Head of caudate nucleus (tissue), 42 donors: ENCODE data around the gene TENM4.
A peak's percentile ranks its signal among the peaks of the same experiment; 100 is the strongest.

Experiments used
- DNase-seq, 42 donors: peaks; one replicate each; pipeline versions ENCODE4 v3.0.0 to v3.0.0-alpha.2; 2020 to 2021; ENCODE audit warnings: mixed read lengths in 7 of 42
- intact Hi-C: fragments of 100-400 bp; cut with DNase I; formaldehyde crosslinking; loops from one replicate; pipeline ENCODE4 v1.15.0; 2022

TENM4 gene

DNA sequence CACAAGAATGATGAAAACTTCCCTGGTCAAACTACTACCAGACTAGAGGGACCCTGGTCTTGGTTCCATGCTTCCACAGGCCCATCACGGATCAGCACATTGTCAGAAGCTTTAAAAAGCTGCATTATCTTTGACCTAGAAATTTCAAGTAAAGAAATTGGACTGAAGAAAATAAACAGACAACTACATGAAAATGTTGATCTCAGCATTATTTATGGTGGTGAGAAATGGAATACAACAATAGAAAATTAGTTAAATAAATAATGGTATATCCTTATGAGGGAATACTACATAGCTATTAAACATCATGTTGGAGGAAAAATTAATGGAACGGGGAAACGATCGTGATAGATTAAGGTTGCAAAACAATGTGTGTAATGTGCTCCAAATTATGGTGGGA, 13.7 kb downstream of the TENM4 start:
- DNase-seq, result no peak
- intact Hi-C loops, result no loop called here

DNA sequence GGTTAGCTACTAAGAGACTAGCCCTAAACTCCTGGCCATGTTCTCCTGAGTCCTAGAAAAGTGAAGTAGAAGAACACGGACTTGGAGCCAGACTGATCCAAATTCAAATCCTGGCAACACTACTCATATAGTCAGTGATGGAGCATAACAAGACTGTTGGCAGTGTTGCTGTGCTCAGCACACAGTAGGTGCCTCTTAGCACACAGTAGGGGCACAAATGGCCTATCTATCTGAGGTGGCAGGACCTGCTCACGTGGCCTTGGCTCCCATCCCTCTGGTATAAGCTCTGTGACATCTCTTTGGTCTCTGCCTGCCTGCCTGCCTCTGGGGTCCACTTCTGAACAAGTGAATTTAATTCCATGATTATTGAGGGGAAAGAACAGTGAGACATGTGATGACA, 15.4 kb downstream of the TENM4 start:
- DNase-seq, result no peak
- intact Hi-C loops, result no loop called here

DNA sequence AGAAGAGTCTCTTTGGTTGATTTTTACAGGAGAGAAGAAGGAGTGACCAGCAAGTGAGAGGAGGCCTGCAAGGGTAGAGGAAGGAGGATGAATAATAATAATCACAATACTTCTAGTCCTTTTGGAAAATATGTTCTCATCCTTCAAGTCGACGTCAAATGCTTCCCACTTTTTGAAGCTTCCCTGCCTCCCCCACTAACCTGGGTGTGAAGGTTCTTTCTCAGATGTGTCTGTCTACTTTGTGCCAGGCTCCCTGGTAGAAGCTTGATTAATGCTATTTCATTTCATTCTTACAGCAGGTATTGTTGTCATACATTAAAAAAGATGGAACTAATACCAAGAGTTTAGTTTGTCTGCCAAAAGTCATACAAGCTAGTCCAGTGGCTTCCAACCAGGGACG, 17.1 kb downstream of the TENM4 start:
- peak in 20 of 42 donors; percentile 8 to 80 (median 50) for DNase-seq
- intact Hi-C loops, result no loop called here

DNA sequence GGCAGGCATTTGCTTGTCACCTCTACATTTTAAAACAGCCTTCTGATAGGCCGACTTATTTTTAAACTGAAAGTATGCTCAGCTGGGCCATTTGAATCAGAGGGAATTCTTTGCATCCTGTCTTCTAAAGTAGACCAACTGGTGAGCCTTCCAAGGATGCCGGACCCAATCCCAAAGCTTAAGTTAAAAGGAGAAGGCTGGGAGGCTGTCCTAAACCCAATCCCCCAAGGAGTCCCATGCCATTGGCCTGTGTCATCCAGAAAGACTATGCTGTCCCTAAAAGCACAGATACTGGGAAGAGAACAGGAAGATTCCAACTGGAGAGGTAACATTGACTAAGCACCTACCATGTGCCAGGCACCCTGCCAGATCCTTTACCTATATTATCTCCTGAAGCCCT, 18.0 kb downstream of the TENM4 start:
- intact Hi-C loops, result no loop called here
- DNase-seq, result no peak

DNA sequence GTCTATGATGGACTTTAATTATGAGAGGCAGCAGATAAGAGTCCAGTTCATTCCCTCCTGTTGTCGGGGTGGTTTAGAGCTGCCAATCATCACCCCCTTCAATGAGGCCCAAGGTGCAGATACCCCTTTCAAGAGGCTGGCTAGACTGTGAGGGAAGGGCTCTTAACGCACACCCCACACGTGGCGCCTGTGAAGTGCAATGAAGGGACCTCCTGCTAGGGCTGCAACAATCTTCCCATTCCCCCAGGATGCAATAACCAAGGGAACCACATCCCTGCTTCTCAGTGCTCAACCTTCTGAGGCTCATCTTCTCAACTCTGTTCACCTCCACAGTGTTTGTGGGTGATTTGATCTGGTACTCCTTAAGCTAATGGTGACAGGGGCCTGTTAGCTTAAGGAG, 19.0 kb downstream of the TENM4 start:
- intact Hi-C loops, result no loop called here
- DNase-seq, result no peak

DNA sequence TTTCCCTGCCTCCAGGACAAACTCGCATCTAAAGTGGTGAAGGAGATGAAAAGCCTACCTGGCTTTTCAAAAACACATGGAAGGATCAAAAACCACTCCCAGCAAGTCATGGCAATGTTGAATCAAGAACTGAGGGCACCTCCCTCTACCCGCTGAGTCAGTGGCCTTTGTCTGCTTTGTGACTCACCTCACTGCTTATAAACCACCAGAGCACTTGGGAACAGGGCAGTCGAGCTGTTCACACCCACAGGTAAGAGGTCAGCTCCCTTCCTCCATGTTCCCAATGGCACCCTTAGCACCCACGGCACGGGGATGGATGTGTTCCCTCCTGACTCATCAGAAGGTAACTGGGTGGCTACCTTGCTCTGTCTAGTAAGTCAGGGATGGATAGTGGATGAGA, 21.7 kb downstream of the TENM4 start:
- peak in 12 of 42 donors; percentile 9 to 62 (median 39) for DNase-seq
- intact Hi-C loops, result no loop called here

DNA sequence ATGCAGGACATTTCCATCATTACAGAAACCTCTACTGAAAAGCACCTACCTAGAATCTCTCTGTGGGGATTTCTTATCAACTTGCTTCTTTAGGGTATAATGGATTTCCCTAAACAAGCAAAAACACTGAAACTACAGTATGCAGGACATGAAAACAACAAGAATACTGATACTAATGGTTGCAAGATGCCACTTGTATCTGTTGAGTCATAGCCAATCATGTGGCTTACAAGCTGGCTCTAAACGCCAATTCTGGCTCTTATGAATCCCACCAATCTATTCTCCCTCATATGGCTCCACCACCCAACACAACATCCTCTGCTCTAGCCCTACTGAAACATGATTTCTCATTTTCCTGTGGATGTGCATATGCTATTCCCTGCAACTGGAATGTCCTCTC, 22.6 kb downstream of the TENM4 start:
- no peak for DNase-seq
- intact Hi-C loops, result no loop called here

DNA sequence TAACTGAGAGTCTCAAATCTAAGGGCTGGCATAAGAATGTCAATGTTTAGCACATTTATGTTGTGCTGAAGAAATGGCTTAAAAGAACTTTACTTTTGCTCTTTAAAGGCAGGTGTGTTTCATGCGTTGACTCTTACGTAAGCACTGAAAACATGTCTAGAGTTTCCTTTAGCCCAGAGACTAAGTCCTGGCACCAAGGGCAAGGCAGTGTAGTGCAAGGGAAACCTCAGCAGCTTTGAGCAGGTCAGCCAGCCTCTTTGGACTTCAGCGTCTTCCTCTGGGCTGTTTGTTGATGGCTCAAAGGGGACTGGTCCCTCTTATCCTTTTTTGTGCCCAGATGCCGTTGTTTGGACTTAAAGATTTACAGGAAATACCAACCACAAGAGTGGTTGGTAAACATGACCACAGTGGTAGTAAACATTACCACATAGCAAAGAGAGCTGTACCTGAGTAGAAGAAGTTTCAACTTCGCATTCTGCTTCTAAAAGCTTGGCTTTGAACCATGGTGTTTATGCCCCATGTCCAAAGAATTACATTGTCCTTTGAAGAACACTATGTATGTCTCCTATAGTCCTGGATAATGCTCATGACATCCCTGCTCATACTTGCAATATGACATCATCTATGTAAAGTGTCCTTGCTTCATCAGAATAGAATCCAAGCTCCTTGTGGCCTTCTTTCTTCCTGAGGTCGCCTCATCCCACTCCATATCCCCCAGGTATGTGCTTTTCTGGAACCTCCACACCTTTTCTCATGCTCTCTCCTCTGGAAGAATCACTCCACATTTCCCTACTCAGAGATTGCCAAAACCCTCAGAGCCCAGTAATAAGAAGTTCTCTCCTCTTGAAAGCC, 23.5 kb downstream of the TENM4 start:
- DNase-seq, result no peak
- intact Hi-C loops, result no loop called here

DNA sequence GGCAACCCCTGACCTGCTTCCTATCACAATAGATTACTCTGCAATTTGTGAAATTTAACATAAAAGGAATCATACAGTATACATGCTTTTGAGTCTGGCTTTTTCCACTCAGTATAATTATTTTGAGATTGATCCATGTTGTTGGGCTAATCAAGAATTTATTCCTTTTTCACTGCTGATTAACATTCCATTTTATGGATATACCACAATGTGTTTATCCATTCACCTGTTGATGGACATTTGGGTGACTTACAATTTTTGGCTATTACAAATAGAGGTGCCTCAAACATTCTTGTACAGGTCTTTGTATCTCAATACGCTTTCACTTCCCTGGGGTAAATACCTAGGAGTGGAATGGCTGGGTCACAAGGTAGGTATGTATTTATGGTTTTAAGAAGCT, 24.9 kb downstream of the TENM4 start:
- intact Hi-C loops, result no loop called here
- no peak for DNase-seq

DNA sequence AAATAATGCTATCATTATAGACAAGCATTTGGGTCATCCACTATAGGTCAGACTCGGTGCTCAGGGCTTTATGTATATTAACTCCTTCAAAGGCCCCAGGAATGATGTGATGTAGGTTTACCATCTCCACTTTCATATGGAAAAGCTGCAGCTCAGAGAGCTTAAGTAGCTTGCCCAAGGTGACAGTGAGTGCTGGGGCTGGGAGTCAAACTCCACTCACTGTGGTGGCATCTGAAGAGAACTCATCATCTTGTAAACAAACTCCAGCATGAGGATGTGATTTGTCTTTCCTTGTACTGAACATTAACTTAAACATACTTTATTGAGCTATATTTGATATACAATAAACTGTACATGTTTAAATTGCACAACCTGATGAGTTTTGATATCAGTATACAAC, 25.4 kb downstream of the TENM4 start:
- no peak for DNase-seq
- intact Hi-C loops, result no loop called here

DNA sequence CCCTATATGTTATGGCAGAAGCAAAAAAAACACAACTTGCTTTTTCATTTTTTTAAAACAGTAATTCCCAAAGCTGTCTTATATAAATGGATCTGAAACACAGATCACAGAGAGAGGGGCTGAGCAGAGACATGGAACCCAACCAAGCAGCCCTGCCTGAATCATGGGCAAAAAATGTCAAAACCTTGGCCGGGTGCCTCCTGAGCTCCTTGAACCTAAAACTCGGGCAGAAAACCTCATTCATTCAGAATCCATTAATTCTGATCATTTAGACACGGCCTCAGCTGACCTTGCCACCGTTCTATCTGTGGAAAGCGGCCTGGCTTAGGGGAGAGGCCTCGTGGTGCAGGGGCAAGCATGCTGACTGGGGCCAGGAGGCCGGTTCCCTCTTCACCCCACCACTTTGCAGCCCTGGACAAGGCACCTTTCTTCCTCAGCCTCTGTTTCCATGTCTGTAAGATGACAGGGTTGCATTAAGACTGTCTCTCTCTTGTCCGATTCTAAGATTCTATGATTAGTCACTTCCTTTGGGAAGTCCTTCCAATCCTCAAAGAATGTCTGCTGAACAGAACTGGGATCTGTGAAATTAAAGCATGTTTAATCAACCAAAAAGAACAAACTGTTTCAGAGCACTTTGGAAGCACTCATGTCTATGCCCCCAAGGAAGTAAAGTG, 26.0 kb downstream of the TENM4 start:
- intact Hi-C loops, result no loop called here

DNA sequence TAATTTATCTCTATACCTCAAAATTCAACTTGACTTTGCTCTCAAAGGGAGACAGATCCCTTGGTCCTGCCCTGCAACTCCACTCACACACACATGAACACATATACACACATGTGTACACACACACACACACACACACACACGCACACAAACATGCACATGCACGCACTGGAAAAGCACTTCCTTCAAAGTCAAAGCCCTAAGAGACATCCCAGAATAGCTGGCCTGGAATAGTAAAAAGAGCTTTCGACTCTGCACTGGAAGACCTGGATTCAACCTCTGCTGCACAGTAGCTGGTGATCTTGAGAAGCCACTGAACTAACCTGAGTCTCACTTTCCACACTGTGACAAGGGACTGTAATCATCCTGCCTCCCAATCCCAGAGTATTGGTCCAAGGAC, 26.8 kb downstream of the TENM4 start:
- intact Hi-C loops, result no loop called here
- DNase-seq, result no peak

More for the DNA sequence above, 26.0 kb downstream of the TENM4 start:
- DNase-seq, result peak in 6 of 42 donors; percentile 19 to 60 (median 30)

DNA sequence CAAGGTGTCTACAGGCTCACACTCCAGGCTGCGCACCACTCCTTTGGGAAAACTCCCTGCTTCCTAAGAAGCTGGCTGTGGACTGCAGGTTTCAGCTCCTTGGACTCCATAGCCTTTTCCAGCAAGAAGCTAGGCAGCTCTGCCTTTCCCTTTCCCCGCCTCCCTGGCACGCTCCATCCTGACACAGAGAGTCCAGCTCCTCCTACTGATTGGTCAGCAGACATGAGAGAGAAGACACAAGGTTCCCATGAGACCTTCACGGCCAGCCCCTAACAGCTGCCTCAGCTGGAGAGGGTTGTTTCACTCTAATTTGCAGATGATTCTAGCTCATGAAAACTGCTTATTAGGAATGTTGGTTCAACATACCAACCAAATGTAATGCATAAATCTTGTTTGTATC, 27.6 kb downstream of the TENM4 start:
- intact Hi-C loops, result no loop called here
- peak in 31 of 42 donors; percentile 2 to 65 (median 30) for DNase-seq

DNA sequence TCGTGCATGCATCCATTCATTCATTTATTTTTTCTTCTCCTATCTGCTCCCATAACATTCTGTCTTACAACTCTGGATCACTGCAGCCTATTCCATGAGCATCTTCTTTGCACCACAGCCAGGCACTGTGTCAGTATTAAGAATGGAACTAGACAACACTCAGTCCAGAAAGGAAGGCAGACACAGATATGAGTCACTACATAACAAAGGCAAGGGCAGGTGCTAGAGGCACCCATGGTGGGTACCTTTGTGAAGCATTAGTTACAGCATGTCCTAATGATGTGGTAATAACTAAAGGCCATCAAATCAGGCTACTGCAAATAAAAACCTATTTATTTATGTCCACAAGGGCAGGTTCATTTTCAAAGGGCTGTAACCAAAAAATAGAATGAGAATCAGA, 28.1 kb downstream of the TENM4 start:
- DNase-seq, result no peak
- intact Hi-C loops, result no loop called here

DNA sequence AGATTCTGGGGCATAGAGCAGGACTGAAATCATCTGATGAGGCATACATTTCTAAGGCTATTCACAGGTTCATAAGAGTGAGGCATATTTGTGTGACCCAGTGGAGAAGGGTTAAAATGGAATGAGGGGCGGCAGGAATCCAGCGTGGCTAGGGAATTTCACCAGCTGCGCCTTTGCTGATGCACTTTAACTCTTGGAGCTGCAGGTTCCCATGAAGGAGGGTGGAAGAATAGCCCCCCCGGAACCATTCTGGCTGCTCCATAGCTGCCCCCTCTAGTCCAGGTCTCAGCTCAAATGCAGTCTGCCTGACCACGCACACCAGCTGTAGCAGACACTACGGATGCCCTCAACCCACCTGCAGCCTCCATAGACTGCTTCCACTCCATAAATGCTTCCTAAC, 31.5 kb downstream of the TENM4 start:
- no peak for DNase-seq
- intact Hi-C loops, result no loop called here

DNA sequence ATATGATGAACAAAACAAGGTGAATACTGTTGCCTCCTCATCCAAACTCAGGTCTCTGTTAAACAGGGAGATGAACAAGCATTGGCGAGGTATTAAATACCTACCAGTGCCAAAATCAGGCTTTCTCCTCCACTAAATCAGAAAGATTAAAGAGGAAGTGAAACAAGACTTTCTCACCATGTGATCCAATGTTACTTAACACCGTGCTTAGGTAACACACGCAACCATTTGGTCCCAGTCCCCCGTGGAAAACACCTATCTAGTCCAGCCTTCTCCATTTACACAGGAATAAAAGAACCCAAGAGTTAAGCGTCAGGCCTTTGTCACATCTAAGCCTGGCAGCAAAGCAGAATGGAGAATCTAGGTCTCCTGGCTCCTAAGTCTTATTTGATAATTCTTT, 34.5 kb downstream of the TENM4 start:
- intact Hi-C loops, result no loop called here

DNA sequence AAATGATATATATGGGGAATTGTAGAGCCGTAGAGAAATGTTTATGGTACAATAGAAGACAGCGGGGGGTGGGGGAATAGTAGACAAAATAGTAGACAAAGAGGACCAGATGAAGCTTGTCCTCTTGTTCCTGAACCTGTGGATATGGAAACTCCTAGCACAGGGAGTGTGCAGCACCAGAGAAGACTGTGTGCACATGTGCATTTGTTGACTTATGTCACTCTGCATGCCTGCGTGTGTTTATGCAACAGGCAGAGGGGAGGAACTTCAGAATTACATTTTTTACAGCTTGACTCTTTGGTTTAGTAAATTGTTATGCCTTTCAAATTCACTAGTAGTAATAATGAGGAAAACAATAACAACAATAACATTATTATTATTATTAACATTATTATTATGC, 36.0 kb downstream of the TENM4 start:
- intact Hi-C loops, result no loop called here
- no peak for DNase-seq

More for the DNA sequence above, 34.5 kb downstream of the TENM4 start:
- DNase-seq, result no peak

DNA sequence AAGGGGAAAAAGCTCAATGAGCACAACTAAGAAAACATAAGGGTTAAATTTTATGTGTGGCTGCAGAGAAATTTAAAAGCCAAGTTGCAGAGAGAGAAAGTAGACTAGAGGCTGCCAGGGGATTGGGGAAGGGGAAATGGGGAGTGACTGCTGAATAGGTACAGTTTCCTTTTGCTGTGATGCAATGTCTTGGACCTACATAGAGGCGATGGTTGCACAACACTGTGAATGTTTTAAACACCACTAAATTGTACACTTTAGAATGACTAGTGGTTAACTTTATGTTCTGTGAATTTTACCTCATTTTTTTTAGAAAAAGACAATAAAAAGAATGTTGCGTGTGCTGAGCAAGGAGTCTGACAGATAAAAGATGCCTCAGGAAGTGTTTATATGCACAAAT, 36.5 kb downstream of the TENM4 start:
- intact Hi-C loops, result no loop called here
- DNase-seq, result no peak

DNA sequence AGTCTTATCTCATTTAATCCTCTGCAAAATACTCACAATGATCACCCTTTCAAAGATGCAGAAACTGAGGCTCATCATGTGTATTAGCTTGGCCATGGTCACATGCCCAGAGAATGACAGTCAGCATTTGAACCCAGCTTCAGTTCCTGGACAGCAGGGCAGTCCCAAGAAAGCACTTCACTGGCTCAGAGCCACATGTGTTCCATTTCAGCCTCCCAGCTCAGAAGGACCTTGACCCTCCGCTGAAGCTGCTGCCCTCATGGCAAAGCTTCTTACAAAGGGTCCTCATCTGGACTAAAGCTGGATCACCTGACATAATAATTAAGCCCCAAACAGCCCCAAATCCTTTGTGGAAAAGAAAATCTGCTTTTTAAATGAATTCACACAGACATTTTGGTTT, 37.0 kb downstream of the TENM4 start:
- intact Hi-C loops, result no loop called here
- DNase-seq, result no peak

DNA sequence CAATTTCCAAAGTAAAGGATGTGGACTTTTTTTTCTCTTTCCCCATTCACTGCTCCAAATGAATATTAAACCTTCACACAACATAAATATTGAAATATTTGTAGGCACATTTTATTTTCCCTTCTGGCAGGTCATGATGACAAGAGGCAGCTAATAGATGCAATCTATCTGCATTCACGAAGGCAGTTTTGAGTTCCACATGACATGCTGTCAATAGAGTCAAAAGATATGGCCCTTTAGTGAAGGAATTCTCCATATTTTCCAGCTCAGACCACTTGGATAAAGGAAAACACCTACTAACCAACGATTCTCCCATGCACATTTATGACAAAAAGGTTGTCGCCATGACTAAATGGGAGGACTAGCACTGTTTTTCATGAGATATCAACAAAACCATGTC, 37.9 kb downstream of the TENM4 start:
- intact Hi-C loops, result no loop called here
- no peak for DNase-seq
